ENCODE results near the gene KIAA2012.

- TF ChIP-seq POLR2A (IDR thresholded peaks at IDR 0.05; ENCODE audit: low read length) (no peak), GATA1 (IDR thresholded peaks at IDR 0.05; ENCODE audit: low read depth, low read length) (no peak)
Observed at GRCh38 chr2:202108345-202108744, 35.3 kb downstream of the KIAA2012 start.

Data from erythroblast (primary cell).